ENCODE results near the gene MRPS5.

DNA sequence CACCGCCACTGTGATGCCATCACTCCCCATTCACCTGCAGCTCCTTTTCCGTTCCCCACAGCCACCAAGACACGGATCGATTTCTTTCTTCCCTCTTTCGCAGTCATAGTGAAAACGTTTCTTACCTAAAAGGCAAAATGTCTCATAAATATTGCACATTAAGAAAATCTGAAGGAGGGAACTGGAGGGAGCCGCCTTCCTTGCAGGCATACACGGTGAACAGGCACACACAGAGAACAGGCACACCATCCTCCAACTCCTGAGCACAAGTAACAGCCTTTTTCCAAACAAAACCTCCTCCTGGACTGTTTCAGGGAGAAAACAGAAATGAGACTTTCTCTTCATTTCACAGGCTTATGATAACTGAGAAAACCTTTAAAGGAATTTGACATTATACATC lies 17.0 kb downstream of the MRPS5 start:
- TF ChIP-seq REST (IDR thresholded peaks at IDR 0.05; ENCODE audit: insufficient read depth in 1 of 2, low read depth in 2 of 2, low read length in 2 of 2), result no peak
- TF ChIP-seq TAF1 (IDR thresholded peaks at IDR 0.05; ENCODE audit: borderline replicate concordance, insufficient read depth, low read length), result no peak
- no peak for TF ChIP-seq POLR2AphosphoS5 (IDR thresholded peaks at IDR 0.05; ENCODE audit: low read depth, low read length)
- no peak for TF ChIP-seq SIN3A (IDR thresholded peaks at IDR 0.05; ENCODE audit: borderline replicate concordance, insufficient read depth, low read length)
